IPS-15b (cell line): ENCODE measurements around the gene PSME3IP1.
A peak's percentile ranks its signal among the peaks of the same experiment; 100 is the strongest.
"Not testable (repeated sequence)": the region's sequence is repeated elsewhere in the genome, so short reads cannot be mapped to it uniquely, and the experiment has no call there.

Experiments
- H3K27me3 ChIP-seq: one replicate; pipeline ENCODE4 v1.6.1; 2013; ENCODE audit warnings: low read length; ENCODE audit not compliant: control insufficient read depth, insufficient read depth
- H3K36me3 ChIP-seq: one replicate; pipeline ENCODE4 v1.6.1; 2013; ENCODE audit warnings: low read length; ENCODE audit not compliant: control insufficient read depth, insufficient read depth
- H3K4me1 ChIP-seq: one replicate; pipeline ENCODE4 v1.6.1; 2013; ENCODE audit warnings: mild to moderate bottlenecking, low read length; ENCODE audit not compliant: control insufficient read depth, insufficient read depth
- H3K4me3 ChIP-seq: one replicate; pipeline ENCODE4 v1.5.1; 2013; ENCODE audit warnings: low read depth, low read length
- H3K9ac ChIP-seq: one replicate; pipeline ENCODE4 v1.6.1; 2013; ENCODE audit warnings: low read depth, mild to moderate bottlenecking, low read length
- H3K9me3 ChIP-seq: one replicate; pipeline ENCODE4 v1.6.1; 2013; ENCODE audit warnings: mild to moderate bottlenecking, low read length; ENCODE audit not compliant: control insufficient read depth, insufficient read depth

PSME3IP1 gene

DNA sequence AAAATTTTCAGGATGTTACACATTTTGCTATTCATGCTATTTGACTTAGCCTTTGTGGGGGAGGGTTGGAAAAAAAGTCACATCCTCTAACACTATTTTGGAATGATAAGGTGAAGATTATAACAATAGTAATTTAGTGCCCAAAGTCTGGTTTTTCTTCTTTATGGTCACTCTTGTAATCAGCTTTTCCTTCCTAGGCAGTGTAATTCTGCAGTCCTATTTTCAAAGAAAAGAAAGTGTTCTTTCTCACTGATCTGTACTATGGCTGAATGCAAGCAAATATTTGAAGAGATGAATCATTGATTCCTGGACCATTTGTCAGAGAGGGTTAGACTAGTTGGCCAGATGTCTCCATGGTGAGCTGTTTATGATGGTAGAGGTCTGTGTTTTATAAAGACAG is 8.7 kb upstream of the PSME3IP1 start:
- no peaks in the 10 kb centered on the region for H3K9me3 ChIP-seq
- H3K9ac ChIP-seq, result no peak overlapping the region
- H3K4me1 ChIP-seq, result no peaks in the 10 kb centered on the region
- H3K4me3 ChIP-seq, result no peak overlapping the region
- H3K36me3 ChIP-seq, result no peaks in the 10 kb centered on the region
- no peaks in the 10 kb centered on the region for H3K27me3 ChIP-seq

DNA sequence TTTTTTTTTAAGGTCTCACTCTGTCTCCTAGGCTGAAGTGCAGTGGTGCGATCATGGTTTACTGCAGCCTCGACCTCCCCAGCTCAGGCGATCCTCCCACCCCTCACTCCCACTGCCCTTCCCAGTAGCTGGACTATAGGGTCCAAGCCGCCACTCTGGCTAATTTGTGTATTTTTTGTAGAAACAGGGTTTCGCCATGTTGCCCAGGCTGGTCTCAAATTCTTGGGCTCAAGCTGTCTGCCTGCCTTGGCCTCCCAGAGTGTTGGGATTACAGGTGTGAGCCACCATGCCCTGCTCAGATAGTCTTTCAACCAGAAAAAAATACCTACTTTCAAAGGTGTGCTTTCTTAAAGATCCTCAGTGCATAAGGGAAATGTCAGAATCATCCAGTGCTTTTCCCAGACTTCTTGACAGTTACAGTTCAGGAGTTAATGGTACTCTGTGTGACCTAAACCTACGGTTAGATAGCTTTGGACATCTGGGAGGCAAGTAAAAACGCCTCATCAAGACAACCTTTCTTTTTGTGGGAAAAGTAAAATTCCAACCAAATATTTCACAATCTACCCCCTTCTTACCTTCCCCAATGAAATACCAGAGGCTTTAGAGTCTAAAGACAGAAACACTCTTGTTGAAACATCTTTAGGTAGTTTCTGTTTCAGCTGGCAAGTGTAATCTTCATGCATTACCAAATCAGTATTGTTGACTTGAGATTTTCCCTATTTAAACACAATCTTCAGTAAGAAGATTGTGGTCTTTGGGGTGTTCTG is 7.1 kb upstream of the PSME3IP1 start:
- Histone ChIP-seq H3K9me3 (no peaks in the 10 kb centered on the region), H3K9ac (no peak overlapping the region), H3K4me1 (peaks cover under 1% of the 10 kb centered on the region), H3K27me3 (no peaks in the 10 kb centered on the region), H3K36me3 (no peaks in the 10 kb centered on the region), H3K4me3 (no peak overlapping the region)

DNA sequence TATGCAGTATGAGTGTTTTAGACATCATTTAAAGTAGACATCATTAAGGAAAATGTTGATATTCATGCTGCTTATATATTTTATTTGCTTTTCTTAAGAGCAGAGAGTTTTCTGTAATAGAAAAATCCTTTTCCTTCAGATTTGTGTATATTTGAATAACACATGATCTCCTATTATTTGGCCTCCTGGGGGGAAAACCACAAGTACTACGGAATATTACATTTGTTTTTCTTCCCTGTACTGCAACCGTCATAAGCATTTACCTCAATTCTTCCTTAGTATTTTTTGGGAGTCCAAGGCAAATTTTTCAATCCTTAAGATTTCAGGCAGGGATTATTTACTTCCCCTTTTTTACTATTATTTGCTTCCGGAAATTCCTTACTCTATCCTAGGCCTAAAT is 6.3 kb upstream of the PSME3IP1 start:
- no peak overlapping the region for H3K9ac ChIP-seq
- H3K4me1 ChIP-seq, result peaks cover 5% of the 10 kb centered on the region
- no peaks in the 10 kb centered on the region for H3K36me3 ChIP-seq
- H3K9me3 ChIP-seq, result no peaks in the 10 kb centered on the region
- H3K4me3 ChIP-seq, result no peak overlapping the region
- no peaks in the 10 kb centered on the region for H3K27me3 ChIP-seq

DNA sequence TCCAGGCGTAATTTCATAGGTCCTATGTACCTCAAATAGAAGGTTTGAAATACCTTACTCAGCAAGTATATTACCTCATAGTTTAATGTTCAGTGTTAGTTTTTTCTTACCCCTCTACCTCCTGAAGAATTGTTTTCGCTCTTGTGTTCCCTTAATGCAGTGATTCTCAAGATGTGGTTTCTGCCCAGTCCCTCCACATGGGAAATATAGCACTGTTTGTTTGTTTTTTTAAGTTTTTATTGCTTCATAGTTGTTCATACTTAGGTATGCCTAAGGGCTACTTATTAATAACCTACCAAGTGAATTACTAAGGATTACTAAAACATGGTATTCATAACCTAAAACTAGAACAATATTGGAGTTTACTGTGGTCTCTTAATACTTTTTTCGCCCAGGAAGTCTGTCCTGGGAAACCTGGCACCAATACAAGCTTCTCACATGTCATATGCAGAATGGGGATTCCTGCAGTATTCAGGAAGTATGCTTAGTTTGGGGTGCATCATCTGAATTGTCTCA is 5.3 kb upstream of the PSME3IP1 start:
- Histone ChIP-seq H3K27me3 (no peaks in the 10 kb centered on the region), H3K4me1 (peaks cover 5% of the 10 kb centered on the region), H3K4me3 (no peak overlapping the region), H3K9me3 (no peaks in the 10 kb centered on the region), H3K9ac (no peak overlapping the region), H3K36me3 (no peaks in the 10 kb centered on the region)

DNA sequence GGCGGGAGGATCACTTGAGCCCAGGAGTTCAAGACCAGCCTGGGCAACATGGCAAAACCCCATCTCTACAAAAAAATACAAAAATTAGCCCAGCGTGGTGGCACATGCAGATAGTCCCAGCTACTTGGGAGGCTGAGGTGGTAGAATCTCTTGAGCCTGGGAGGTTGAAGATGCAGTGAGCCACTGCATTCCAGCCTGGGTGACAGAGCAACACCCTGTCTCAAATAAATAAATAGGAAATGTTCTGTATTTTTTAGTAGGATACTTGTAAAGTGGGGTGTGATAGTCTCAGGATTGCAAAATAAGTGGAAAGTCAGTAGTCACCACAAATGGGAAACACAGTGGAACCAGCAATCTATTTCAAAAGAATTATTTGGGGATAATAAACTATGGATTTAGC is 4.3 kb upstream of the PSME3IP1 start:
- H3K4me3 ChIP-seq, result no peak overlapping the region
- peaks cover 5% of the 10 kb centered on the region for H3K4me1 ChIP-seq
- H3K9me3 ChIP-seq, result no peaks in the 10 kb centered on the region
- no peaks in the 10 kb centered on the region for H3K27me3 ChIP-seq
- no peak overlapping the region for H3K9ac ChIP-seq
- no peaks in the 10 kb centered on the region for H3K36me3 ChIP-seq

DNA sequence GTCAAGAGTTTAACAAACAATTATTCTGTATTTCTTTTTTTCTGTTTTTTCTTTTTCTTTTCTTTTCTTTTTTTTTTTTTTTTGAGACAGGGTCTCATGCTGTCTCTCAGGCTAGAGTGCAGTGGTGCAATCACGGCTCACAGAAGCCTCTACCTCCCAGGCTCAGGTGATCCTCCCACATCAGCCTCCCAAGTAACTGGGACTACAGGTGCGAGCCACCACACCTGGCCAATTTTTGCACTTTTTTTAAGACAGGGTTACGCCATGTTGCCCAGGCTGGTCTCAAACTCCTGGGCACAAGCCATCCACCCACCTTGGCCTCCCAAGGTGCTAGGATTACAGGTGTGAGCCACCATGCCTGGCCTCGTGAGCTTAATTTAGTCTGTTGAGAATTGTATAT is 3.7 kb upstream of the PSME3IP1 start:
- not testable (repeated sequence) for H3K36me3 ChIP-seq, H3K9me3 ChIP-seq, H3K4me1 ChIP-seq, H3K9ac ChIP-seq, H3K4me3 ChIP-seq, H3K27me3 ChIP-seq

DNA sequence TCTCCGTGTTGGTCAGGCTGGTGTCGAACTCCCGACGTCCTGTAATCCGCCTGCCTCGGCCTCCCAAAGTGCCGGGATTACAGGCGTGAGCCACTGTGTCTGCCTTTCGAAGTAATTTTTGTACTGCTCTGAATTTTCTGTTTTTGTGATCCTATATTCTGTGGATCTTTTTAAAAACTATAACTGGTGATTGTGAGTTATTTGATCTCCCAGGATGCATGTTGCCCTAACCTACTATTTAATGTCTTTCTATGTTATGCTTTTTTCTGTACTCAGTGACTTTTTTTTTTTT is 2.8 kb upstream of the PSME3IP1 start:
- Histone ChIP-seq H3K36me3 (no peaks in the 10 kb centered on the region), H3K4me3 (no peak overlapping the region), H3K9ac (no peak overlapping the region), H3K4me1 (peaks cover 5% of the 10 kb centered on the region), H3K9me3 (no peaks in the 10 kb centered on the region), H3K27me3 (no peaks in the 10 kb centered on the region)

DNA sequence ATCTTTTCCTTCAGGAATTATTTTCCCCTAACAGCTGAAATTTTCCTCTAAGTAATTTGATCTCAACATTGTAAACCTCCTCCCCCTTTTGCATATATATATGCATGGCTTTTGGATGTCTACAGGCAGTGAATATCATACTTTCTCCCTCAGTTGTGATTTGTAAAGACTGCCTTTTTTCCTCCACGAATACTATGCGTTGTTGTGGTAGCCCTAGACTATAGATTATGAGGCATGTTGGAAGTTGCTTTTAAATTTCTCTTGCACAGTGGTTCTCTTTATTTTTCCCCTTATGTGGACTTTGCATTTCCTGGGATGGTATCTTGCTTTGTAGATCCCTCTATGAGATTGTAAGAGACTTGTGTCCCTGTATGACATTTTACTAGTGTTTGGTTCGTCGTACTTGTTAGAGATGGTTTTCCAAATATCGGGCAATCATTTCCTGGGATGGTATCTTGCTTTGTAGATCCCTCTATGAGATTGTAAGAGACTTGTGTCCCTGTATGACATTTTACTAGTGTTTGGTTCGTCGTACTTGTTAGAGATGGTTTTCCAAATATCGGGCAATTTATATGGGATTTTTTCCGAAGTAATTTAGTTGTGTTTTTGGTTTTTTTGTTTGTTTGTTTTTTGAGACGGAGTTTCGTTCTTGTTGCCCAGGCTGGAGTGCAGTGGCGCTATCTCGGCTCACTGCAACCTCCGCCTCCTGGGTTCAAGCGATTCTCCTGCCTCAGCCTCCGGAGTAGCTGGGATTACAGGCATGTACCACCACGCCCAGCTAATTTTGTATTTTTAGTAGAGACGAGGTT is 2.3 kb upstream of the PSME3IP1 start:
- peak overlapping the region; percentile 94 for H3K4me3 ChIP-seq
- not testable (repeated sequence) for H3K9me3 ChIP-seq, H3K4me1 ChIP-seq, H3K36me3 ChIP-seq, H3K27me3 ChIP-seq
- H3K9ac ChIP-seq, result peak overlapping the region; percentile 62

DNA sequence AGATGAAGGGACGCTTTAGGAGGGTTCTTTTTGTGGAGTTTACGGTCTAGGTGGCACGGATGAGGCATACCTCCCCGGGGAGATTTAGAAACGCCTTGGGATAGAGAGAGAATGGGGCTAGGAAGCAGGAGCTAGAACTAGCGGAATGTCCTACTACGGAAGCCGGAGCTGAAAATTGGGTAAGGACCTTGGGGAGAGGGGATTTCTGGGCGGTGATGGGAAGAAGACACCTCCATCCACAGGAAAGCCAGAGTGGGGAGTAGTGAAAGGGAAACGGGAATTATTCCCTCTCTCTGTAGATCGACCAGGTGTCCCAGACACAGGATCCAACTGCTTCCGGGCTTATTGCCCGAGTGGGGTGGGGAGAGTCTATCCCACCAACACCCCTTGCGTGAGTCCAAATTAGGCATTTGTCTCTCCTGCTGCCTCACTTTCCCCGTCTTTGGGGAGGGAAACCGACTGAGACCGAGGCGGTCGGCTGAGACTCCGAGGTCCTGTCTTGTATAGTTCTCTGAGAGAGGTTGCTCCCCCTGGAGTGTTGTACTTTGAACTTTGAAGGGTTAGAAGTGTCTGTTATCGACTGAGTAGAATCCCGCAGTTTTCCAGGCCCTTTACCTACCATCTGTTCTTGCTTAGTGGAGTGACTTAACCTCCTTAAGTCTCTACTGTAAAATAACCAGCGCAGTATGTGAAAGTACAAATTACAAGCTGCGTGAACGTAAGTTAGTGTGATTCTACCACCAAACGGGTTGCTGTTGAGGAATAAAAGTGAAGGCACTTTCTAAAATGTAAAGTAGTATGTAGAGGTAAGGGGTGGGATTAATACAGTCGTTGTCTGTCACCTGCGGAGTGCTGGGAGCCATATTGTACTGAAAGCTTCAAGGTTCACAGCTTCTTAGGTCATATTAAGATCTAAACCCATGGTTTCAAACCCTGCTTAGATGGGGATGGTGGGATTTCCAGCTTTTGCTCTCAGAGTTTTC is 1.3 kb upstream of the PSME3IP1 start:
- Histone ChIP-seq H3K4me1 (peaks cover 5% of the 10 kb centered on the region), H3K36me3 (no peaks in the 10 kb centered on the region), H3K4me3 (peak overlapping the region; percentile 94), H3K9ac (peak overlapping the region; percentile 63), H3K9me3 (no peaks in the 10 kb centered on the region), H3K27me3 (no peaks in the 10 kb centered on the region)

DNA sequence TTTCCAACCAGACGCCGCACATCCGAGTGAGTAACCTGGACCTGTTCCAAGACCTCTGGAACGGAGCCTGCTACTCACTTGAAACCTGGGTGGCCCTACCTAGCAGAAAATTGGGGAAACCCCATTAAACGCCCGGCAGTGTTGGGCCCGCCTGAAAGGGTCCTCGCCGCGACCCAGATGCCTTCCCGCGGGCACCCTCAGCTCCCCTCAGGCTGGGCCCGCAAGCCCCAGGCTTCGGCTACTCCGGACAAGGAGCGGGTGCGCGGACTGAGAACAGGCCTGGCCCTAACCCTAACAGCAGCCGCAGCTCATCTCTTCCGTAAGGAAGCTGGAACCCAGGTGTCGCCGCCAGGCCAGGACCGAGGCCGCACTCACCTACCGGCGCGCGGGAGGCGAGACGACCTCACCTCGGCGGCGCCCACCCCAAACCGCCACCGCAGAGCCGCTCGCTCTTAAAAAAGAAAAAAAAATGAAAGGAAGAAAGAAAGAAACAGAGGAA is 344 bp downstream of the PSME3IP1 start:
- Histone ChIP-seq H3K4me3 (peak overlapping the region; percentile 92), H3K9me3 (no peaks in the 10 kb centered on the region), H3K4me1 (peaks cover 9% of the 10 kb centered on the region), H3K27me3 (no peaks in the 10 kb centered on the region), H3K9ac (peak overlapping the region; percentile 86), H3K36me3 (no peaks in the 10 kb centered on the region)

DNA sequence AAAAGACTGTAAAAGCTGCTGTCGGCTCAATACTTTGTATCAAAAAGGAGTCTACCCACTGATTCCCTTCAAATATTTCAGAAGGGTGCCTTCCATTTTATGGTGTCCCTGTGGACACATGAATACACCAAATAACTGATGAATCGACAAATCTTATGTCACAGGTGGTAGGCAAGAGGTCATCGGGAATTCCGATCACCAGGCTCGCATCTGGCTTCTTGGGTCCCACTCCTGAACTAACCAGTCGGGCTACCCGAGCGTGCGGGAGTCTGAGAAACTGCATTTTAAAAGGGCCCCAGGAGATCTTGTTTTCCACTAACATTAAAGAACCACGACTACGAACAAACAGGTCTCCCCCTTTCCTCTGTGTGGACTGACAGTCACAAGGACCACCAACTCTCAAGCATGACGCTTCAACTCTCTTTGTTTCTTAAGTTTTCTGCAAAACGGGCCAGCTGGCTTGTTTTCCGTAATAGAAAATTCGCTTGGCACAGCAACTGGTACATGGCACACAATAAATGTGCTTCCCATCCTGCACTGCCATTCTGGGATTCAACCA is 873 bp downstream of the PSME3IP1 start:
- H3K9ac ChIP-seq, result peak overlapping the region; percentile 86
- H3K4me3 ChIP-seq, result peak overlapping the region; percentile 92
- H3K9me3 ChIP-seq, result no peaks in the 10 kb centered on the region
- no peaks in the 10 kb centered on the region for H3K27me3 ChIP-seq
- peaks cover 9% of the 10 kb centered on the region for H3K4me1 ChIP-seq
- H3K36me3 ChIP-seq, result no peaks in the 10 kb centered on the region
